CMK (cell line): Measurements from ENCODE around the gene MADD.
"Not testable (repeated sequence)": the region's sequence is repeated elsewhere in the genome, so short reads cannot be mapped to it uniquely, and the experiment has no call there.

Source experiments
- DNase-seq: peaks from one replicate; pipeline ENCODE4 v3.0.0-alpha.2; 2010; ENCODE audit warnings: low read depth

The MADD gene

GRCh38 chr11:47276923-47277322 lies 7.0 kb downstream of the MADD start:
- DNase-seq = no peak

GRCh38 chr11:47278058-47278457 lies 8.1 kb downstream of the MADD start:
- DNase-seq = no peak

DNA sequence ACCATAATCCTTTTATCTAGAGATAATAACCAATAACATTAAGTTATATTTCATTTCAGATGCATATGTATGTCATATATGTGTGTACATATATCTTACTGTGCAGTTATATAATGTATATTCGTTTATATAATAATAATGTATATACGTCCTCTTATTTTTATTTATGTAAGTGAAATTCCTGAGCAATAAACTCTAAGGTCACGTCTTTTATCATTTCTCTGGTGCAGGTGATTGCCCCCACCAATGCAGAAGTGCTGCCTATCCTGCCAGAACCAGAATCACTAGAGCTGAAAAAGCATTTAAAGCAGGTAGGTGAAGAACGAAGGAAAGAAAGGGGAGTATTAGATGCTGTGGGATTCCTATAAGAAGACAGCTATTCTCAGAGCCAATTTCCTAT lies 8.8 kb downstream of the MADD start:
- no peak for DNase-seq

DNA sequence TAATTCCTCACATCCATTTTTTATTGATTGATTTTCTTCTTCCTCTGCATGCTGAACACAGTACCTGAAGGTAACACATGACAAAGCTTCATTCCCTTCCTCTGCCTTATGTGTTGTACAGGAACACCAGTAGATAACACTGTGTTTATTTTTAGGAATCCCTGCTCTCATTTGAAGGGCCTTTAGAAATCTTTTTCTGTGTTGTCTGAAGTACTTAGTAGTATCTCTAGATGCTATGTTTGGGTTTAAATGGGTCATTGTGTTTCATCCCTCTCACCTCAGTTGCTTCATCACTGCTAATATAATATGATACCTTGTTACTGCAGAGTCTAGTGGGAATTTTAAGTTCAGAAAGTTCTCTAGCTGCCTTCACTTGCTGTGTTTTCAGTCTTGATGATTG lies 10.2 kb downstream of the MADD start:
- no peak for DNase-seq

GRCh38 chr11:47280860-47281259 lies 10.9 kb downstream of the MADD start:
- DNase-seq = no peak

DNA sequence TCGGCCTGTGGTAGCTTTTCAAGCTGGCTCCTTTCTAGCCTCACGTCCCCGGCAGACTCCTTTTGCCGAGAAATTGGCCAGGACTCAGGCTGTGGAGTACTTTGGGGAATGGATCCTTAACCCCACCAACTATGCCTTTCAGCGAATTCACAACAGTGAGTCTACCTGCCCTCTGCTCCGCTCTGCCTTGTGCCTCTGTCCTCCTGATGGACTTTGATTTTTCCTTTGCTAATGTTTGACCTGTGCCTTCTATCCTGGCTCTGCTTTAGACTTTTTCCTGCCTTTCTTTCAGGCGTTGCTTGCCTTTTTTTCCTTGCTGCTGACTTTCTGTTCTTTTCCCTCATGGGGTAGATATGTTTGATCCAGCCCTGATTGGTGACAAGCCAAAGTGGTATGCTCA lies 12.5 kb downstream of the MADD start:
- DNase-seq = no peak

DNA sequence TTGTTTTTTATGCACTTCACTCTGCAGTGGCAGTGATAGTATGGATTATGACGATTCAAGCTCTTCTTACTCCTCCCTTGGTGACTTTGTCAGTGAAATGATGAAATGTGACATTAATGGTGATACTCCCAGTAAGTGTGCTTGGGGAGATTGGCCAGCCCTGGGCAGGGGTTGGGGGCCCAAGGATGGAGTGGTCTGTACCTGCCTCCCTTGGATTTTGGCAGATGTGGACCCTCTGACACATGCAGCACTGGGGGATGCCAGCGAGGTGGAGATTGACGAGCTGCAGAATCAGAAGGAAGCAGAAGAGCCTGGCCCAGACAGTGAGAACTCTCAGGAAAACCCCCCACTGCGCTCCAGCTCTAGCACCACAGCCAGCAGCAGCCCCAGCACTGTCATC lies 14.2 kb downstream of the MADD start:
- DNase-seq = no peak

- no peak for DNase-seq
Observed at GRCh38 chr11:47285969-47286770, 16.2 kb downstream of the MADD start.

GRCh38 chr11:47288066-47288465 lies 18.1 kb downstream of the MADD start:
- no peak for DNase-seq

GRCh38 chr11:47289856-47290255 lies 19.9 kb downstream of the MADD start:
- no peak for DNase-seq

GRCh38 chr11:47295385-47295784 lies 25.5 kb downstream of the MADD start:
- no peak for DNase-seq

DNA sequence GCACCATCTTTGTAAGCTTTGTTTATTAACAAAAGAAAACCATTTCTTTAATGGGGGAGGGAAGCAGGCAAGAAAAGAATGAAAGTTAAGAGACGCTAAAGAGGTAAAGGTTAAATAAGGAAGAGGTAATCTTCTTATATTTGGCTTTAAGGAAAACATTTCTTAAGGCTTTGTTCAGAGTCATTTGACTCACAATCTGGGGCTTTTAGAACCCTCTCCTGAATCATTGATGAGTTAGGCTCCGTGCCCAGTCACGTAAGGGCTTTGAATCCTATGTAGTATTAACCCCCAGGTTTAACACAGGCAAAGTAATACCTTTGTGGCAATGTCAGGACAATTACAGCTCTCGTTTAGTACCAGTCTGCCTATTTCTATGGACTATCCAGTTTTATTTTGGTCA lies 26.1 kb downstream of the MADD start:
- no peak for DNase-seq

GRCh38 chr11:47299078-47299477 lies 29.1 kb downstream of the MADD start:
- no peak for DNase-seq

- no peak for DNase-seq
Observed at GRCh38 chr11:47302853-47303252, 32.9 kb downstream of the MADD start.

- DNase-seq = no peak
Observed at GRCh38 chr11:47305734-47306483, 36.0 kb downstream of the MADD start.

DNA sequence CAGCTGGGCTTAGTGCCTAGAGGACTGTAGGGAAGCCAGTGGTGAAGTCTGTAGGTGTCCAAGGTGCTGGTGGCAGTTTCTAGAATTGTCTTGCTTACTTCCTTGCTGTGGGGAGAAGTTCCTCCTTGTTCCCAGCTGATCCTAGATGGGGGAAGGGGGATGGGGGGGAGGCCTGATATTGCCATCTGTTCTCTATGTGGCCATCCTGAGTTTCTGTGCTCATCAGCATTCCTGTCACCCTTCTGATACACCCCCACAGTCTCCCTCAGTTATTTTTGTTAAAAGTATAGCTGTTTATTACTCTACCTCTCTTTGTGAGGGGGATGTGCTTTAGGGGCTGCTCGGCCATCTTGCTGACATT lies 36.5 kb downstream of the MADD start:
- DNase-seq = no peak

DNA sequence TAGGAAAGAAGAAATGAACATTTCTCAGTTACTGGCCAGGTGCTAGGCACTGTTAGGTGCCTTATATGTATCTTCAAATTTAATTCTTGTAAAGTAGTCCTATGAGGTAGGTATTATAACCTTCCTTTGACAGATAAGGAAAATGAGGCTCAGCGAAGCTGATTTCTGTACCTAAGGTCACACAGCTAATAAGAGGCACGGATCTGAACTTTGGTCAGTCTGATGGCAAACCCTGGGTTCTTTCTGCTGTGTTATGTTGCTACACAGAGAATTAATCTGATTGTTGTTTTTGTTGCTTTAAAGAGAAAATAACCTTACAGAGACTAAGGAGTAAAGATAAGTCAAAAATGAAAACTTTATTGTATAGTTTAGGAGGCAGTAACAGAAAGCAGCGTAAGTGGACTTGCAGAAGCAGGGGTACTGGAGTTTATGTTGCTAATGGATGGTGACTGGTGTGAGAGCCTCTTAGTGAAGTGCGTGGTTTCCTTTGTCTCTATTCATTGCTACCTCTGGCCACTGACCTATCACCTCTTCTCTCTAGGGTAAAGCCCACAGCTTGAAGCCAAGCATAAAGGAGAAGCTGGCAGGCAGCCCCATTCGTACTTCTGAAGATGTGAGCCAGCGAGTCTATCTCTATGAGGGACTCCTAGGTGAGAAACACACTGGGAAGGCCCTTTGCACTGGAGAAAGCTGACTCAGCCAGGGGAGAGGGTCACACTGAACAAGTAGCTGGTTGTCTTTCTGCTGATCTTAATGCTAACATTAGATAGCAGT lies 38.3 kb downstream of the MADD start:
- DNase-seq = no peak

- no peak for DNase-seq
Observed at GRCh38 chr11:47314992-47315391, 45.1 kb downstream of the MADD start.

DNA sequence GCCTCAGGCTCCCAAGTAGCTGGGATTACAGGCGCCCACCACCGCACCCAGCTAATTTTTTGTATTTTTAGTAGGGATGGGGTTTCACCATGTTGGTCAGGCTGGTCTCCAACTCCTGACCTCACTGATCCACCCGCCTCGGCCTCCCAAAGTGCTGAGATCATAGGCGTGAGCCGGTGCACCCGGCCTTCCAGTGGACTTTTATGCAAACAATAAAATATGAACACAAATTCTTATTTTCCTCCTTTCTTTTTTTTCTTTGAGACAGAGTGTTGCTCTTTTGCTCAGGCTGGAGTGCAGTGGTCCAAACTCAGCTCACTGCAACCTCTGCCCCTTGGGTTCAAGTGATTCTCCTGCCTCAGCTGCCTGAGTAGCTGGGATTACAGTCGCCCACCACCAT lies 46.6 kb downstream of the MADD start:
- not testable (repeated sequence) for DNase-seq

DNA sequence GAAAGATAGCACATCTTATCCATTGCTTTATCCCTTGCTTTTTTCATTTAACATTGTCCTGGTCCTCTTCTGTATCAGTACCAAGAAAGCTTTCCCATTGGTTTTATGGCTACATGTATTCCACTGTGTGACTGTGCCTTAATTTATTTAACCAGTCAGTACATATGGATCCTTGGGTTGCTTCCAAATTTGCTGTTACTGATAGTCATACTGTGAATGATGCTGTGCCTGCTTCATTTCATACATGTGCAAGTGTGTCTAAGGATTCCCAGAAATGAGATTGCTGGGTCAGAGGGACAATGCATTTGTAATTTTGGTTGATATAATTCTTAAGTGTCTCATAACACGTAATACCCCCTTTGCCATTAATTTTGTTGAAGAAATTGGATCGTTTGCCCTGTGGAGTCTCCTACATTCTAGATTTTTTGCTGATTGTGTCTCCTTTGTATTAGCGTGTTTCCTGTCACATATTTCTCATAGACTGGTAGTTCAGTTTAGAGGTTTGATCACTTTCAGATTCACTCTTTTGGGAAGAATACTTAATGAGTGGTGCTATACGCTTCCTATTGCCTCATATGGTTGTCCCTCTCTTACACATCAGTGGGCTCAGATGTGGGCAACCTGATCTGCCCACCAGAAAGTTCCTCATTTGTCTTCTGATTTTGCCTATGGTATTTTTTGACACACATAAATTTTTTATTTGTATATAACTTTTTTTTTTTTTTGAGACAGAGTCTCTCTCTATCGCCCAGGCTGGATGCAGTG lies 47.3 kb downstream of the MADD start:
- no peak for DNase-seq

- DNase-seq = no peak
Observed at GRCh38 chr11:47318166-47318565, 48.2 kb downstream of the MADD start.

- DNase-seq = no peak
Observed at GRCh38 chr11:47324520-47324919, 54.6 kb downstream of the MADD start.
